ENCODE measurements around the gene STEAP1.

The STEAP1 gene

DNA sequence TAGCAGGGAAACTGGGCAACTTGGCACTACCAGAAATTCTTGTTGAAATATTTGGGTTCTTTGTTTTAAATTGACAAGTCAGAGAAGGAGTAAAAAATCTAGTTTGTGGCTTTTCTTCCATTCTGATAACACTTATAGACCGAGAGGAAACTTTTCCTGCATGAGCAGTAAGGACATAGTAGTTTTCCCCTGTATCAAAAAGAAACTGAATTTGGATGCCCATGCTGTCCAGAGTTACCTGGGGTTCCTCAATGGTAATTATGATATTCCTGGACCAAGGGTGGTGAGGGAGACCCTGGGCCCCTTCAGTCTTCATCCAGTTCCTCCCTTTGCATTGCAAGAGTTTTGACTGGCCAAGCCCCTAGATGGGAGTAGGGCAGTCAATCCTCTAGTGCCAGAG is 37.4 kb downstream of the STEAP1 start:
- no peak overlapping the region for H3K27ac ChIP-seq
- H3K4me3 ChIP-seq, result no peak overlapping the region
- TF ChIP-seq, protein P1, sequence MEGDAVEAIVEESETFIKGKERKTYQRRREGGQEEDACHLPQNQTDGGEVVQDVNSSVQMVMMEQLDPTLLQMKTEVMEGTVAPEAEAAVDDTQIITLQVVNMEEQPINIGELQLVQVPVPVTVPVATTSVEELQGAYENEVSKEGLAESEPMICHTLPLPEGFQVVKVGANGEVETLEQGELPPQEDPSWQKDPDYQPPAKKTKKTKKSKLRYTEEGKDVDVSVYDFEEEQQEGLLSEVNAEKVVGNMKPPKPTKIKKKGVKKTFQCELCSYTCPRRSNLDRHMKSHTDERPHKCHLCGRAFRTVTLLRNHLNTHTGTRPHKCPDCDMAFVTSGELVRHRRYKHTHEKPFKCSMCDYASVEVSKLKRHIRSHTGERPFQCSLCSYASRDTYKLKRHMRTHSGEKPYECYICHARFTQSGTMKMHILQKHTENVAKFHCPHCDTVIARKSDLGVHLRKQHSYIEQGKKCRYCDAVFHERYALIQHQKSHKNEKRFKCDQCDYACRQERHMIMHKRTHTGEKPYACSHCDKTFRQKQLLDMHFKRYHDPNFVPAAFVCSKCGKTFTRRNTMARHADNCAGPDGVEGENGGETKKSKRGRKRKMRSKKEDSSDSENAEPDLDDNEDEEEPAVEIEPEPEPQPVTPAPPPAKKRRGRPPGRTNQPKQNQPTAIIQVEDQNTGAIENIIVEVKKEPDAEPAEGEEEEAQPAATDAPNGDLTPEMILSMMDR (IDR thresholded peaks at IDR 0.05), result no peak
- no peak for DNase-seq (ENCODE audit: low spot score)

DNA sequence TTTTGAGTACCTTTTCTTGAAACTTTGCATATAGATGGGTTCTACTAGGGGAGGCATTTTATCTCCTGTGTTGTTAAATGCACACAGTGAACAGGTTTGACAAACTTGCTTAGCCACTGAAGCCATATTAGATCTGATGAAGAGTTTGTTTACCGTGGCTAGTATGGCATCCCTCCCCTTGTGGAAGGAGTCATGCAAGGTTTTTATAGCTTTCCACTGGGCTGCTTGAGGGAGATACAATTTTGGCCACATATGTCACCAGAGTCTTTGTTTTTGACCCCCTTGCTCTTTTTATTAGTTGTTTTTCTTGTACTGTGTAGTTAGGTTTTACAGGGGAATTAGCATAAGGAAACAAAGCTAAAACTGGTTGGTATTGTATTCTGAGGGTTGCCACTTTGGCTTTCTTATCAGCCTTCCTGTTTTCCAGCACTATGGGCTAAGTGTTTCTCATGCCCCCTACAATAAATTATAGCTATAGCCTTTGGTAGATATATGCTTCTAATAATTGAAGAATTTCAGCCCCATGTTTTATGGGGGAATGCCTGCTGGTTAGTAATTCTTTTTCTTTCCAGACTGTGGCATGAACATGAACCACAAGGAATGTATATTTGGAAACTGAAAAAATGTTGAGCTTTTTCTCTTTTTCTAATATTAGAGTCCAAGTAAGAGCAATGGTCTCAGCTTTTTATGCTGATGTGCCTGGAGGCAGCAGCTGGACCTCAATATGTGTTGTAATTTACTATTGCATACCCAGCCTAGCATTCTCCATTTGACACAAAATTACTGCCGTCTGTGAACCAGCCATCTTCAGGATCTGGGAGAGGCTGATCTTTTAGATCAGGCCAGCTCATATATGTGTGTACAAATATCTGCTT is 38.8 kb downstream of the STEAP1 start:
- DNase-seq (ENCODE audit: low spot score), result no peak
- no peak overlapping the region for H3K27ac ChIP-seq
- TF ChIP-seq, protein P1 (IDR thresholded peaks at IDR 0.05), result no peak
- no peak overlapping the region for H3K4me3 ChIP-seq

DNA sequence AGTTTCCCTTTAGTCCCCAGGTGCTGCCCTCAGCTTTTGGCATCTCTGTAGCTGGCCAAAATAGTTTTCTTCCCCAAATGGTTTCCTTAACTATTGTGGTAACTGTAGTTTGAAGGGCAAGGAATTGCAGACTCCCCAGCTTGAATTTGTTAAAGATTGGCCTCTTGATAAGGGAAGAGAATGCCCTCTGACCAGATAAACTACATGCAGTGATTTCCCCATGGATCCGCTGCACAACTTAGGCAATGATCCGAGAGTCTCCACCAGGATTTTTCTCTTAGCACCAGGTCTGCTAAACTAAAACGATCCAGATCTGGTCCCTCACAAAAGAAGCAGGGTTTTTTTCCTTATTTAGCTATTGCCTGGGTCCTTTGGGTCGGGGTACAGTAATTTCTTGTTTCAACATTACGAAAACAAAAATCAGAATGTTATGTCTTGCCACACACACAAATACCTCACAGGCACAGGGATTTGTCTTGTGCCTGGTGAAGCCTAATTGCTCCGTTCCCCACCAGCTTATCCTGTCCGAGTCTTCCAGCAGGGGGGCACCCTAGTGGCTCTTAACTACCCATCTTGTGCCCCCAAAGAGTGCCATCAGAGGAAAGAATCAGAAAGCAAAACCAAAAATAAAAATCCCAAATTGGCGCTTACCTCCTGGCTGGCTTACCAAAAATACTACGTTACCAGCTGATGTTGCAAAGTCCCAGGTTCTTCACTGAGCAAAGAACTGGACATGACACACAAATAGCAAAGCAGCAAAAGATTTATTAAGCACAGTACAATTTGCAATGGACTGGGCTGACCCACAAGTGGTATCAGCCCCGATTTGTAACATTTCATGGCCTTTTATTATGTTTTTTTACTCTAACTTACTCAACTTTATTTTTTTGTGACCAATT is 40.9 kb downstream of the STEAP1 start:
- TF ChIP-seq, protein P1 (IDR thresholded peaks at IDR 0.05), result no peak
- no peak overlapping the region for H3K4me3 ChIP-seq
- no peak overlapping the region for H3K27ac ChIP-seq
- DNase-seq (ENCODE audit: low spot score), result no peak

DNA sequence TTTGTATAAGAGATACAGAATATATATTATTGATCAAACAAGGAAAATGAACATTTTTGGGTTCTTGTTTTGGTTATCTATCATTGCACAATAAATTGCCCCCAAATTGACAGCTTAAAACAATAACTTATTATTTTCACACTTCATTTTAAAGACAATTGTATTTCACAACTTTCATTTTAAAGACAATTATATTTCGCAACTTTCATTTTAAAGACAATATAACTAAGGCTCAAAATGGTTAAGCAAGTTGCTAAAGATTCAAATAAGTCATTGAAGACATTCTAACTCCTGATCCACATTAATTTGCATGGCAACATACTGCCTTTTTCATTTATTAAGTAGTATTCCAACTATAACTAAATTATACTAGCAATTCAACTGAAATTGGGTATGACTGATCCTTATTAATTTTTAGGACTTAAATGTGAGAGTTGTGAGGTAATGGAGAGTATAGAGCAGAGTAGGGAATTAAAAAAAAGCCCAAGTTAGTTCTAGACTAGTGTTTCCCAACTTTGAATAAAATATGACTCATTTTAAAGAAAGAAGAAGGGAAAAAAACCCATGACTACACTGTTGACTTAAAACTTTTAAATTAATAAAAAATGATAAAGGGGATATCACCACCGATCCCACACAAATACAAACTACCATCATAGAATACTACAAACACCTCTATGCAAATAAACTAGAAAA is 47.4 kb downstream of the STEAP1 start:
- no peak for DNase-seq (ENCODE audit: low spot score)
- Histone ChIP-seq H3K4me3 (no peak overlapping the region), H3K27ac (no peak overlapping the region)
- TF ChIP-seq, protein P1 (IDR thresholded peaks at IDR 0.05), result no peak

DNA sequence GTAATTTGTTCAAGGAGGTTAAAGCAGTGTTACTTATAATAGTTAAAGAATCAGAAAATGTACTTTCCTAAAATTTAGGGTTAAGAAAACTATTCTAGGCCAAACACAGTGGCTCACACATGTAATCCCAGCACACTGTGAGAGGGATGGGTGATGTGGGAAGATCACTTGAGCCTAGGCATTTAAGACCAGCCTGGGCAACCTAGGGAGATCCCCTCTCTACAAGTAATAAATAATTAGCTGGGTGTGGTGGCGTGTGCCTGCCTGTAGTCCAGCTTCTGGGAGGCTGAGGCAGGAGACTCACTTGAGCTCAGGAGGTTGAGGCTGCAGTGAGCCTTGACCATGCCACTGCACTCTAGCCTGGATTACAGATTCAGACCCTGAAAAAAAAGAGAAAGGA is 53.7 kb downstream of the STEAP1 start:
- Histone ChIP-seq H3K27ac (no peak overlapping the region), H3K4me3 (no peak overlapping the region)
- no peak for DNase-seq (ENCODE audit: low spot score)
- TF ChIP-seq, protein P1 (IDR thresholded peaks at IDR 0.05), result no peak

DNA sequence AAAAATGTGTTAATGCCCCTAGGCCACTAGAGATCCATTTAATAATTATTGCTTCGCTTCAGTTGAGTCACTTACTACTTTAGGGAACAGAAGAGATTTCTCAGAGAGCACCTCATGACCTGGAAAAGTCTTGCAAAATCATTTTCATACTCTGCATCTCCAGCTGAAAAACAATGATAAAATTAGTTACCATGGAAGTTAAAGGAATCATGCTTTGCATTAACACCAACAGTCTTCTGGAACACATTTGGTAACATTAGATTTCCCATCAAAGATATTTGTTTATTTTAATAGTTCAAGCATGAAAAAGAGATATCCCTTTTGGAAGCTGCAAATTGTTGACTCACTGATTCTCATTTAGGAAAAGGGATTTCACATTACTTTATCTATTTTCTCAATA is 55.5 kb downstream of the STEAP1 start:
- H3K27ac ChIP-seq, result no peak overlapping the region
- no peak for DNase-seq (ENCODE audit: low spot score)
- no peak overlapping the region for H3K4me3 ChIP-seq
- TF ChIP-seq, protein P1 (IDR thresholded peaks at IDR 0.05), result no peak
